ENCODE results near the gene MARS1.
"Not testable (repeated sequence)": the region's sequence is repeated elsewhere in the genome, so short reads cannot be mapped to it uniquely, and the experiment has no call there.

MARS1 gene

DNA sequence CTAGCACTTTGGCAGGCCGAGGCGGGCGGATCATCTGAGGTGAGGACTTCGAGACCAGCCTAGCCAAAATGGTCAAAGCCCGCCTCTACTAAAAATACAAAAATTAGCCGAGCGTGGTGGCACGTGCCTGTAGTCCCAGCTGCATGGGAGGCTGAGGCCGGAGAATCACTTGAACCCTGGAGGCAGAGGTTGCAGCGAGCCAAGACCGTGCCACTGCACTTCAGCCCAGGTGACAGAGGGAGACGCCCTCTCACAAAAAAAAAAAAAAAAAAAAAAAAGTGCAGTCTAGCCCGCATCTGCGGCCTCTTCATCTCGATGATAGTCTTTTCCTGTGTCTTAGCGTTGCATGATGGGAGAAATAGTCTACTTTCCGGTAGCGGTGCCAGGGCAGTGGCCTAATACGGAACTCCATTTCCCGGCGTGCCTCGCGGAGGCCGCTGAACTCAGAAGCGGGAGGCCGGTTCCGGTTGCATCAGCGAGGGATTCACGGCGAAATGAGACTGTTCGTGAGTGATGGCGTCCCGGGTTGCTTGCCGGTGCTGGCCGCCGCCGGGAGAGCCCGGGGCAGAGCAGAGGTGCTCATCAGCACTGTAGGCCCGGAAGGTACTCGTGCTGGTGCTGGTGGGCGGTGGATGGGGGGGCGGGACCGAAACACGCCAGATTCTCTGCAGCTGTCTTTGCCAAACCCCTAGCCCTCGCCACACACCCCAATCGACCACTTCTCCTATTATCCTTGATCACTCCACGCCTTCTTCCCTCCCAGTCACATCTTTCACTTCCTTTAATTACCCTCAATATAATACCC lies at the start of gene MARS1:
Gene MARS1 (plus strand): TSS at position 472 of the 805 bp plus-strand sequence. CDS start 23 bp downstream, at position 495.
- ATAC-seq, result peak; percentile 98 to 99

GRCh38 chr12:57438400-57438799 lies 49.5 kb upstream of the MARS1 start:
- no peak for ATAC-seq

GRCh38 chr12:57439762-57440266 lies 48.1 kb upstream of the MARS1 start:
- ATAC-seq, result no peak

- ATAC-seq, result not testable (repeated sequence)
Measured at GRCh38 chr12:57441393-57441792, 46.5 kb upstream of the MARS1 start.

DNA sequence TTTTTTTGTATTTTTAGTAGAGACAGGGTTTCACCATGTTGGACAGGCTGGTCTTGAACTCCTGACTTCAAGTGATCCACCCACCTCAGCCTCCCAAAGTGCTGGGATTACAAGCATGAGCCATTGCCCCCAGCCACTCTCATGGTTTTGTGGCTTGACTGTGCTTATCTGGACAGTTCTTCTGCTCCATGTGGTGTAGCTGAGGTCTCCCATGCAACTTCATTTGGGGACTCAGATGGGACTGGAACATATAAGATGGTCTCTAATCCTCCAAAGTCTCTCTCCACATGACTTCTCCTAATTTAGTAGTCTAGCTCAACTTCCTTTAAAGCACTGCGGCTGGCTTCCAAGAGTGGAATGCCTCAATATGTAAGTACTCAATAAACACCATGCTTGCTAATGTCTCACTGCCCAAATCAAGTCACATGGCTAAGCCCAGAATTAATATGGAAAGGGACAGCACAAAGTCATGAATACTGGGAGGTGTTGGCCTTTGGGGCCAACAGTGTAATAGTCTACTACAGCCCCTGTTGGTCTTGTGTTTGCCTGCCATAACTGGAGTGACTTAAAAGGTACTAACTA lies 45.9 kb upstream of the MARS1 start:
- no peak for ATAC-seq

GRCh38 chr12:57444337-57444736 lies 43.5 kb upstream of the MARS1 start:
- not testable (repeated sequence) for ATAC-seq

- no peak for ATAC-seq
Measured at GRCh38 chr12:57444744-57445143, 43.1 kb upstream of the MARS1 start.

- ATAC-seq, result no peak
Measured at GRCh38 chr12:57446292-57446960, 41.4 kb upstream of the MARS1 start.

GRCh38 chr12:57448669-57449068 lies 39.2 kb upstream of the MARS1 start:
- ATAC-seq, result no peak

- ATAC-seq, result no peak
Measured at GRCh38 chr12:57449375-57449774, 38.5 kb upstream of the MARS1 start.

DNA sequence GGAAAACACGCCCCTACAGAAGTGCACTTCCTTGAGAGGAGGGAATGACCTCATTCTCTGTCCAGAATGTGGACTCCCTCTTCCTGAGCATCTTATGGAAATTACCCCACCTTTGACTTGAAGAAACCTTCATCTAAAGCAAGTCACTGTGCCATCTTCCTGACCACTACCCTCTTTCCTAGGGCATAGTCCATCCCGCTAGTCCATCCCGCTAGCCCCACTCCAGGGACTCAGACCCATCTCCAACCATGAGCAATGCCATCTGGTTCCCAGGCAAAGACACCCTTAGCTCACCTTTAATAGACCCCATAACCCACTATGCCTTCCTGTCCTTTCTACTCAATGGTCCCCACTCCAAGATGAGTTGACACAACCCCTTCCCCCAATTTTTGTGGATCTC lies 37.8 kb upstream of the MARS1 start:
- ATAC-seq, result no peak

GRCh38 chr12:57451233-57451778 lies 36.6 kb upstream of the MARS1 start:
- ATAC-seq, result no peak

- ATAC-seq, result peak; percentile 34 to 39
Measured at GRCh38 chr12:57452181-57452936, 35.5 kb upstream of the MARS1 start.

GRCh38 chr12:57452937-57453509 lies 34.8 kb upstream of the MARS1 start:
- ATAC-seq, result peak in 1 of 2 donors; percentile 33

DNA sequence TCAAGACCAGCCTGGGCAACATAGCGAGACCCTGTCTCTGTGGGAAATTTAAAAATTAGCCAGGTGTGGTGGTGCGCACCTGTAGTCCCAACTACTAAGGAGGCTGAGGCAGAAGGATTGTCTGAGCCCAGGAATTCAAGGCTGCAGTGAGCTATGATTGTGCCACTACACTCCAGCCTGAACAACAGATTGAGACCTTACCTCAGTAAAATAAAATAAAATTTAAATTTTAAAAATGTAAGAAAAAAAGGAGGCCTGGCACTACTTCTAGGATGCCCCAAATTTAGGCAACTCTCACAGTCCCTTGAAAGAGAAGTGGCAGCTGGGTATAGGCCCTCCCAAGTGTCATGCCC lies 33.7 kb upstream of the MARS1 start:
- ATAC-seq, result no peak

- no peak for ATAC-seq
Measured at GRCh38 chr12:57454566-57455373, 33.1 kb upstream of the MARS1 start, which contains the start of gene INHBE. Gene INHBE (plus strand): TSS chr12:57455307. CDS start chr12:57455537, 230 bp downstream.

GRCh38 chr12:57455374-57456144 lies 32.3 kb upstream of the MARS1 start:
- ATAC-seq, result no peak

- ATAC-seq, result peak; percentile 26 to 46
Measured at GRCh38 chr12:57456145-57456700, 31.6 kb upstream of the MARS1 start.

DNA sequence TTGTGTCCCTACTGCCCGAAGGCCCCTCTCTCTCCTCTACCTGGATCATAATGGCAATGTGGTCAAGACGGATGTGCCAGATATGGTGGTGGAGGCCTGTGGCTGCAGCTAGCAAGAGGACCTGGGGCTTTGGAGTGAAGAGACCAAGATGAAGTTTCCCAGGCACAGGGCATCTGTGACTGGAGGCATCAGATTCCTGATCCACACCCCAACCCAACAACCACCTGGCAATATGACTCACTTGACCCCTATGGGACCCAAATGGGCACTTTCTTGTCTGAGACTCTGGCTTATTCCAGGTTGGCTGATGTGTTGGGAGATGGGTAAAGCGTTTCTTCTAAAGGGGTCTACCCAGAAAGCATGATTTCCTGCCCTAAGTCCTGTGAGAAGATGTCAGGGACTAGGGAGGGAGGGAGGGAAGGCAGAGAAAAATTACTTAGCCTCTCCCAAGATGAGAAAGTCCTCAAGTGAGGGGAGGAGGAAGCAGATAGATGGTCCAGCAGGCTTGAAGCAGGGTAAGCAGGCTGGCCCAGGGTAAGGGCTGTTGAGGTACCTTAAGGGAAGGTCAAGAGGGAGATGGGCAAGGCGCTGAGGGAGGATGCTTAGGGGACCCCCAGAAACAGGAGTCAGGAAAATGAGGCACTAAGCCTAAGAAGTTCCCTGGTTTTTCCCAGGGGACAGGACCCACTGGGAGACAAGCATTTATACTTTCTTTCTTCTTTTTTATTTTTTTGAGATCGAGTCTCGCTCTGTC lies 31.0 kb upstream of the MARS1 start:
- ATAC-seq, result no peak
